PC-3 (cell line): ENCODE measurements around the gene TCEANC2.

Source experiments
- EZH2 ChIP-seq: fragments of 300-600 bp; sonication (generic); IDR thresholded peaks from one replicate; pipeline ENCODE4 v1.6.1; 2017; ENCODE audit warnings: antibody characterized with exemption, mild to moderate bottlenecking, low read length; ENCODE audit not compliant: unreplicated experiment
- EZH2phosphoT487 ChIP-seq: fragments of 300-600 bp; sonication (generic); IDR thresholded peaks from 2 replicates; pipeline ENCODE4 v1.6.1; 2018; ENCODE audit warnings: mild to moderate bottlenecking, antibody characterized with exemption, low read length, borderline replicate concordance
- TF ChIP-seq, protein P1 (sequence below): fragments of 300-600 bp; sonication (generic); conservative IDR thresholded peaks from 2 replicates; pipeline ENCODE4 v1.5.1; 2017; ENCODE audit warnings: antibody characterized with exemption, low read depth, mild to moderate bottlenecking, low read length

DNA sequence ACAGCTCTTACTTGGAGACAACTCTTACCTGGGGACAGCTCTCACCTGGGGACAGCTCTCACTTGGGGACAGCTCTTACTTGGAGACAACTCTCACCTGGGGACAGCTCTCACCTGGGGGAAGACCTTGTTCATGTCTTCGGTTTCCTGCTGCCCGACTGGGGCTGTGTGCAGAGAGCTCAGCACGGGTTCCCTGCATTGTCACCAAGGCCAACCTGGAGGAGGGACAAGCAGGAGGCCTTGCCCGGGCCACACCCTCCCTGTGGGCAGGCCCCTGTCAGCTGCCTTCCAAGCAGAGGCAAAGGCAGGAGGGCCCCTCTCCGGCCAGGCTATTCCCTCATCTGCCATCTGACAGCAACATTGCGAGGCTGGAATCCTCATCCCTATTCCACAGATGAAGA, 35.4 kb upstream of the TCEANC2 start, which contains the start of gene LDLRAD1:
- TF ChIP-seq, protein P1, sequence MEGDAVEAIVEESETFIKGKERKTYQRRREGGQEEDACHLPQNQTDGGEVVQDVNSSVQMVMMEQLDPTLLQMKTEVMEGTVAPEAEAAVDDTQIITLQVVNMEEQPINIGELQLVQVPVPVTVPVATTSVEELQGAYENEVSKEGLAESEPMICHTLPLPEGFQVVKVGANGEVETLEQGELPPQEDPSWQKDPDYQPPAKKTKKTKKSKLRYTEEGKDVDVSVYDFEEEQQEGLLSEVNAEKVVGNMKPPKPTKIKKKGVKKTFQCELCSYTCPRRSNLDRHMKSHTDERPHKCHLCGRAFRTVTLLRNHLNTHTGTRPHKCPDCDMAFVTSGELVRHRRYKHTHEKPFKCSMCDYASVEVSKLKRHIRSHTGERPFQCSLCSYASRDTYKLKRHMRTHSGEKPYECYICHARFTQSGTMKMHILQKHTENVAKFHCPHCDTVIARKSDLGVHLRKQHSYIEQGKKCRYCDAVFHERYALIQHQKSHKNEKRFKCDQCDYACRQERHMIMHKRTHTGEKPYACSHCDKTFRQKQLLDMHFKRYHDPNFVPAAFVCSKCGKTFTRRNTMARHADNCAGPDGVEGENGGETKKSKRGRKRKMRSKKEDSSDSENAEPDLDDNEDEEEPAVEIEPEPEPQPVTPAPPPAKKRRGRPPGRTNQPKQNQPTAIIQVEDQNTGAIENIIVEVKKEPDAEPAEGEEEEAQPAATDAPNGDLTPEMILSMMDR = no peak
- TF ChIP-seq EZH2 (no peak), EZH2phosphoT487 (no peak)
